HL-60 (cell line): Measurements from ENCODE around the gene FRMD8.

Source experiments
- CTCF ChIP-seq: IDR thresholded peaks from one replicate; pipeline ENCODE4 v1.5.1; 2011; ENCODE audit warnings: low read length, control low read depth, inconsistent platforms; ENCODE audit not compliant: insufficient read depth
- GABPA ChIP-seq: IDR thresholded peaks from 2 replicates; pipeline ENCODE4 v1.6.1; 2012; ENCODE audit warnings: low read depth
- POLR2AphosphoS5 ChIP-seq: IDR thresholded peaks from 2 replicates; pipeline ENCODE4 v1.6.1; 2012; ENCODE audit warnings: low read depth
- REST ChIP-seq: IDR thresholded peaks from 2 replicates; pipeline ENCODE4 v1.6.1; 2012; ENCODE audit warnings: low read depth; ENCODE audit not compliant: insufficient replicate concordance
- SPI1 ChIP-seq: IDR thresholded peaks from 2 replicates; pipeline ENCODE4 v1.6.1; 2012; ENCODE audit warnings: low read depth, mild to moderate bottlenecking, borderline replicate concordance

DNA sequence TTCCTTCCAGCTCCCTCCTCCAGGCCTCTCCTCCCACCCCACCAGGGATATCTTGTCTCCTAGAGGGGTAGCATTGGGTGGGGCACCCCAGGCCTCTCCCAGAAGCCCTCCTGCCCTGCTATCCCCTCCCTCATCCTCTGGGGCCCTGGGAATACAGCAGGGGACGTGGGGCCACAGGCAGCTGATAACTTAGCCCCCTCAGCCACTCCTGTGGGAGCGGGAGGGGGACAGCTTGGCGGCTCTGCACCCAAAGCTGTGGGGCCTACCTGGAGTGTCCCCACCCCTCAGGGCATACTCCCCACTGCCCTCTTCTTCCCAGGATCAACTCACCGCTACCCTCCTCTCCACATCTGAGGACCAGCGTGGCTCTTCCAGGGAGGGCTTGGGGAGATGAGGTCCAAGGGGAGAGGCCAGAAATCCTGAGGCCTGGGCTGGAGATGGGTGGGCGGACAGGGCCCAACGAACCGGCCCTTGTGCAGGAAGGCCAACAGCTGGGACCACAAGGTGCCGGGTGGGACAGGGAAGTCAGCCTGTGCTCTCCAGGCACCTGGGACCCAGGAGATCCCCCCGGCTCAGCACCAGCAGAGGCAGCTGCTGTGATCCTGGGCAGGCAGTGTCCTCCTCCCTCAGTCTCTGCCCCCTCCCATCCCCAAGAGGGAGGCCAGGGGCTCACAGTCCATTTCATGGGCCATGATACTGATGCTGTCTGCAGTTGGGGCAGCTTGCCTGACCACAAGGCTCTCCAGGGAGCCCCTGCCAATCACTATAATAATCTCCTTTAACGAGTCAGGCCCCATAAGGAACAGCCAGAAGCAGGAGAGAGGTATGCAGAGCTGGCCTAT, 59.4 kb downstream of the FRMD8 start:
- no peak for TF ChIP-seq SPI1
- TF ChIP-seq CTCF, result no peak
- peak; percentile 52 for TF ChIP-seq POLR2AphosphoS5
- no peak for TF ChIP-seq REST
- no peak for TF ChIP-seq GABPA
